ENCODE data around the gene PRDX6.
"Not testable (repeated sequence)": the region's sequence is repeated elsewhere in the genome, so short reads cannot be mapped to it uniquely, and the experiment has no call there.

PRDX6 gene

DNA sequence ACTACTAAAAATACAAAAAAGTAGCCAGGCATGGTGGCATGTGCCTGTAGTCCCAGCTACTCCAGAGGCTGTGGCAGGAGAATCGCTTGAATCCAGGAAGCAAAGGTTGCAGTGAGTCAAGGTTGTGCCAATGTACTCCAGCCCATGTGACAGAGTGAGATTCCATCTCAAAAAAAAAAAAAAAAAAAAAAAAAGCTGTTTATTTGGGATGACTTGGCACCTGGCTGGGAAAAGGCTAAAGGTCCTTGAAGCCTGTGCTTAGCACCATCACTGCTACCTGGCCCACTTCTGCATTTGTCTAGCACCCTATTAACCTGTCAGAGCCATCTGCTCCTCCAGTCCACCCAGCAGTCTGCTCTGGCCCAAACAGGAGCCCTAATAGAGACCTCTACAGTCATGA is 25.0 kb downstream of the PRDX6 start:
- DNase-seq: no peak

DNA sequence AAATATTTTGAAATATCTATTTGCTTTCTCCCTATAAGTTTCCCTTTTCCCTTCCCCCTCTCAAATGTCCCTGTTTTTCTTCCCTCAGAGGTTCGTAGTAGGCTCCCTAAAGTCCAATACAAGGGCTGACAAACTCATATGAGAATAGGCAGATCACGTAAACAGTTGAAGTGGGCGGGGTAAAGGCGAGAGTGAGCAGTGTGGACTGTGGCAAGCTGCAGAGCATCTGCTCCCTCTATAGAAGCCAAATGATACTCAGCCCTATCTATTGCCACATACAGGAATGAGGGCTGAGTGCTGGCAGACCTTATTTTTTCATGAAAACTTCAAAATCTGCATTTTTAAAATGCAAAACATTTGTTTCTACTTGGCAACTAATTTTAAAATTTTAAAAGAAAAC is 26.3 kb downstream of the PRDX6 start:
- no peak for DNase-seq

- DNase-seq: no peak
Measured at GRCh38 chr1:173504268-173504667, 27.1 kb downstream of the PRDX6 start.

DNA sequence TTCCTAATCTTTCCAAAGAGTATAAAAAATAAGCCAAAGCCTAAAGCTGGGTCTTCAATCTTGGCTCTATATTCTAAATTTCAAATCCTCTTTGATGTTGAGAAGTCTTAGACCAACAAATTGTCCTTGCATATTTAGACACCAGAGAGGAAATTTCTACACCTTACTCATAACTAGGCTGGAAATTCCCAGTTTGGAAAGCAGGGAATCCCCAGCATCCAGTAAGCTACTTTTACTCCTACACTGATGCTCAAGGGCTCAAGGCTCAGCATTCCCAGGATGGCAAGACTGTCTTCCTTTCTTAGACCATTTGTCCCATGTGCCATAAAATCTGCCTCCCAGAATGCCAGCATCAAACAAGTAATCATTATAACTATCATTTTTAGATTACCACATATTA is 28.3 kb downstream of the PRDX6 start:
- DNase-seq: no peak

DNA sequence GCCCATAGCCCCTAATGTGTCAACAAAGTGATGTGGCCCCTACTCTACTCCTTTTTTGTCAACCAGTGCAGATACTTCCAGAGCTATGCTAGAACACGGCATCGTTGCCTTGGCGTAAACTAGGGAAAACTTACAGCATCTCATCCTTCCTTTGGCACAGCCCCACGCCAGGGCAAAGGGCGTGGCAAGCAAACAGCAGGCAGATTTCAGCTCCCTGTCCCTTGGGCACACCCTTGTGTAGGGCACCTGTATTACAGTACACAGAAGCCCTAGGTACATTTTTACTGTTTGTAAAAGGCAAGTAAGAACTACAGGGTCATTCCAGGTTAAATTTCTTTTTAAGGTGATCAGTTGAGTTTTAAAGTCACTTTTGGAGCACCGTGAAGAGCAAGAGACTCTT is 29.3 kb downstream of the PRDX6 start:
- no peak for DNase-seq

- peak in 1 of 2 donors; percentile 55 for DNase-seq
Measured at GRCh38 chr1:173507205-173507846, 30.2 kb downstream of the PRDX6 start.

- DNase-seq: no peak
Measured at GRCh38 chr1:173507847-173508209, 30.7 kb downstream of the PRDX6 start.

DNA sequence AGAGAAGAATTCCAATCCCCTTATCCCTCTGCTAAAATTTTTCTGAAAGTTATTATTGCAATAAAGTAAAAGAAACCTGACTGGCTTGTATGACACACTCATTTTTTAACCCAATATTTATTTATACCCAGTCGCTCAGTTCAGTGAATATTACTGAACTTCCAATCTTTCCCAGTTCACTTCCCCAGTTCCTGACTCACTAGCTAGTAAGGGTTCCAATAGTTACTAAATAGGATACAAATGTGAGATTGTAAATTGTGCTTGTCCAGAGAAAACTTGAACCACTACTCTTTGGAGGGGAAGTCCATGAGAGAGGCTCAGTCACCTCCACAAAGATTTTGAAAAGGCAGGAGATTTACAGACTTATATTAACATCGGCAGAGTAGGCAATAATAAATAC is 31.4 kb downstream of the PRDX6 start:
- no peak for DNase-seq

DNA sequence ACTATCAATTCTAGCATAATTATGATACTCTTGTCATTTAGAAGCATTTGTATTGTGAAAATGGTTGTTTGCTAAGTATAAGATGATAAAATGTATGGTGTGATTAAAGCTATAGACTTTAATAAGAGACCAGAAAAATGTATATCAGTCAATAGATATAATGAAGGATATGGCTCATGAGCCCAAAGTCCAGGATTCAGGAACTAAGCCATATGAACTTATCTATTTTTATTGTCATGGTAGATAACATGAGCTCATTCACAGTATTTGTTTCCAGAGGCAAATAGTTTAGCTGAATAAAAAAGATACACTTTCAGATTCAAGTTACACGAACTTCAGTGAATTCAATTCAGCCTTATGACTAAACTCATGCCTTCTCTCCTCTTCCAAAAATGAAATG is 32.7 kb downstream of the PRDX6 start:
- no peak for DNase-seq

DNA sequence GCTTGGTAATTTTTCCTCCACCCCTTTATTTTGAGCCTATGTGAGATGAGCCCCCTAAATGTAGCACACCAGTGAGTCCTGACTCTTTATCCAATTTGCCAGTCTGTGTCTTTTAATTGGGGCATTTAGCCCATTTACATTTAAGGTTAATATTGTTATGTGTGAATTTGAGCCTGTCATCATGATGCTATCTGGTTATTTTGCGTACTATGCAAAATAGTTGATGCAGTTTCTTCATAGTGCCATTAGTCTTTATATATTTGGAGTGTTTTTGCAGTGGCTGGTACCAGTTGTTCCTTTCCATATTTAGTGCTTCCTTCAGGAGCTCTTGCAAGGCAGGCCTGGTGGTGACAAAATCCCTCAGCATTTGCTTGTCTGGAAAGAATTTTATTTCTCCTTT is 37.4 kb downstream of the PRDX6 start:
- not testable (repeated sequence) for DNase-seq

- no peak for DNase-seq
Measured at GRCh38 chr1:173520799-173521198, 43.7 kb downstream of the PRDX6 start.

GRCh38 chr1:173523329-173523728 is 46.2 kb downstream of the PRDX6 start:
- no peak for DNase-seq

- no peak for DNase-seq
Measured at GRCh38 chr1:173525926-173526325, 48.8 kb downstream of the PRDX6 start.

DNA sequence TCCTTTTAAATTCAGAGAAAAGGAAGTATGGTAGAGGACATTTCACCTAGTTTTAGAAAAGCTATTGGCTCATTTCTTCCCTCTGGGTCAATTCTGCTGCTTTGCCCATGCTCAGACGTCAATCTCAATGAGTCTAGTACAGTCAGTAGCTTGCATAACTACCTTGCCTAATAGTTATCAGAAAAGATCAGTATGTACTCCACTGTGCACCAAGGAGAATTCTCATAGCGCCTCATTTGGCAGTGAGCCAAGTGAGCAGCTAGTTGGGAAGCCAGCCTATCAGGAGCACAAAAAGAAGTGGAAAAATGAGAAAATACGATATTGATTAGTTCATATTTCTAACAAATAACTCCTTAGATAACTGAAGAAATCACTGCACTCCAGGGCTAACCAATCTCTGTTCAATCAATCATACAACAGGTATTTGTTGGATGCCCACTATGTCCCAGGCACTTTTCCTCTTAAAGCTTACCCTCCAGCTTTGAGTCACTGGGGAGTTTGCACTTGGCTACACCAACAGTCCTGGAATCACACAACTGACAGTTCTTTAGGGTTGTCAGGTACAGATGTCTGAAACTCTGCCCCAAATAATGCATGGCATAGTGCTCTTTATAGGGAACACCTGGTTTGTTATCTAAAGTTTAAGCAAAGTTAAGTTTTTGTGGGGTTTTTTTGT is 50.2 kb downstream of the PRDX6 start:
- DNase-seq: no peak

- DNase-seq: no peak
Measured at GRCh38 chr1:173529106-173529505, 52.0 kb downstream of the PRDX6 start.

DNA sequence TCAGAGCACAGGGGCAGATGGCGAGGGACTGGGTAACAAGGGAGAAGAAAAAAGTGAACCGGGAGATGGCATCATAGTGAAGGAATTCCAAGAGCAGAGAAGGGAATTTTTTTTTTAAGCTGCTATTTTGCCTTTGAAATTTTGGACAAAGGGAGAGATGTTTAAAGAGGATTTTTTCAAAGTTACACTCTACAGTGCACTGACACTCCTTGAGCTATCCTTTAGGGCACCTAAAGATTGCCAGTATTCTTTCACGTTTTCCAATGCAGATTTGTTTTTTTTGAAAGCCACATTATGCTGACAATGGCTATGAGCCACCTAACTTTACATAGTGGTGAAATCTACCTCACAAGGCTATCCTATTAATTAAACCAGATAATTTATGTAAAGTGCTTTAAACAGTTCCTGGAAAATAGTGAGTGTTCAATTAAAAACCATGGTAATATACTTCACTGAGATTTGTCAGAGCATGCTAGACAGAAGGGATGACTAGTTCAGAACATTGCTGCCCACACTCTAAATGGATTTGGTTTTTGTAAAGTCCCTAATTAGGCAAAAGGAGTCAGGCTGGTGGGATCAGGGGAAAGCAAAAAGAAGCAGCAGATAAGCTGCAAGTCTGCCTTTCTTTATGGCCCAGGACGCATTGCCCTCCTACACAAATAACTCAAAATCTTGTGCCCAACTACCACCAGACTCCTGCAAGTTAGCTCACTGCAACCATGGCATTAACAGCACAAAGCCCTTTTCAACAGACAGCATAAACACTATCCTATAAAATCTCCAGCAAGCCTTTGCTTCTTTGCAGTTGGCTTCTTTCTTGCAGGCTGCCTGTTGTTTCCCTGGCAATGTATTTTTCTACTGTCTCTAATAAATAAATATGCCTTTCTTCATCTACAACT is 53.9 kb downstream of the PRDX6 start:
- DNase-seq: no peak

GRCh38 chr1:173532237-173532636 is 55.1 kb downstream of the PRDX6 start:
- DNase-seq: no peak

DNA sequence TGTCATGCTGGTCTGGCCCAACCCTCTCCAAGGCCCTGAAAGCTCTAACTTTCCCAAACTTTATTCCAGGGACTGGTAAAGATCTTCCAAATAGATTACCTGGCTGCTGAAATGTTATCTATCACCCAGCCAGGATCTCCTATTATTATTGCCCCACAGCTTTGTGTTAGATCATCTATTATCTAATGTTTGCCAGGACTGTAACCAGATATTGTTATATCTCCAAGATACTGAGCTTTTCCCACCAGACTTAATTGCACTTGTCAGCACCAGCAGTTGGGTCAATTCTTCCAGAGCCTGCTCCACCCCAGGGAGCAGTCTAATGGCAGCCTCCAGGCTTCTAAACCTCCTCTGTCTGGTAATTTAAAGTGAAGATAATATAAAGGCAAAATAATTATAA is 59.1 kb downstream of the PRDX6 start:
- no peak for DNase-seq
